HL-60 (cell line): ENCODE measurements around the gene SLC27A5.

Experiments
- DNase-seq, 2 experiments: peaks; one replicate each; pipeline ENCODE4 v3.0.0-alpha.2; 2010 to 2020; ENCODE audit warnings: low read depth in 1 of 2, low spot score in 1 of 2
- H3K27ac ChIP-seq: fragments of 250-450 bp; sonication (Bioruptor Pico); replicated peaks from 2 replicates; pipeline ENCODE4 v1.5.1; 2020; ENCODE audit warnings: mild to moderate bottlenecking, moderate library complexity
- H3K27me3 ChIP-seq: fragments of 250-450 bp; sonication (Bioruptor Pico); 2 replicates; pipeline ENCODE4 v1.5.1; 2021; ENCODE audit warnings: mild to moderate bottlenecking, moderate library complexity; ENCODE audit not compliant: insufficient read depth, poor library complexity, severe bottlenecking
- H3K4me3 ChIP-seq: replicated peaks from 2 replicates; pipeline ENCODE4 v1.5.1; 2011; ENCODE audit warnings: mild to moderate bottlenecking, control low read depth, low read length; ENCODE audit not compliant: insufficient read depth
- GABPA ChIP-seq: IDR thresholded peaks from 2 replicates; pipeline ENCODE4 v1.6.1; 2012; ENCODE audit warnings: low read depth
- POLR2AphosphoS5 ChIP-seq: IDR thresholded peaks from 2 replicates; pipeline ENCODE4 v1.6.1; 2012; ENCODE audit warnings: low read depth
- SPI1 ChIP-seq: IDR thresholded peaks from 2 replicates; pipeline ENCODE4 v1.6.1; 2012; ENCODE audit warnings: low read depth, mild to moderate bottlenecking, borderline replicate concordance
- TF ChIP-seq, protein P1 (sequence below): IDR thresholded peaks from 2 replicates; pipeline ENCODE4 v1.6.1; 2012; ENCODE audit warnings: low read depth; ENCODE audit not compliant: insufficient replicate concordance
- TF ChIP-seq, protein P2 (sequence below): IDR thresholded peaks from one replicate; pipeline ENCODE4 v1.5.1; 2011; ENCODE audit warnings: low read length, control low read depth, inconsistent platforms; ENCODE audit not compliant: insufficient read depth

Gene SLC27A5

DNA sequence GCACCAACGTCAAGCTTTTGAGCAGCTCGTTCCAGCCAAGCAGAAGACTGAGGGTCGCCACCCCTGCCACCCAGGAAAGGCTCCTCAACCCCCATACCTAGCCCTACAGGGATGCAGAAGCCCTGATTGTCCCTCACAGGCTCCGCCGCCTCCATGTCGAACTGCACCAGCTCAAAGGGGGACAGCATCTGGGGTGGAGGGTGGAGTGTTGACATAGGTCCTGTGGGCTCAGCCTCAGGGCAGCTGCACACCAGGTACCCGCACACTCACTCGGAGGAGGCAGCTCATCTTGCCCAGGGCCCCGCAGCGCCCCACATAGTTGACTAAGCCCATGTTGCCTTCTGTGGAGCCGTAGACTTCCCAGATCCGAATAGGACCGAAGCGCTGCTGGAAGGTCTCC is 11.6 kb downstream of the SLC27A5 start:
- H3K27me3 ChIP-seq = no peaks in the 10 kb centered on the region
- H3K27ac ChIP-seq = no peak overlapping the region
- DNase-seq = no peak
- TF ChIP-seq, protein P1, sequence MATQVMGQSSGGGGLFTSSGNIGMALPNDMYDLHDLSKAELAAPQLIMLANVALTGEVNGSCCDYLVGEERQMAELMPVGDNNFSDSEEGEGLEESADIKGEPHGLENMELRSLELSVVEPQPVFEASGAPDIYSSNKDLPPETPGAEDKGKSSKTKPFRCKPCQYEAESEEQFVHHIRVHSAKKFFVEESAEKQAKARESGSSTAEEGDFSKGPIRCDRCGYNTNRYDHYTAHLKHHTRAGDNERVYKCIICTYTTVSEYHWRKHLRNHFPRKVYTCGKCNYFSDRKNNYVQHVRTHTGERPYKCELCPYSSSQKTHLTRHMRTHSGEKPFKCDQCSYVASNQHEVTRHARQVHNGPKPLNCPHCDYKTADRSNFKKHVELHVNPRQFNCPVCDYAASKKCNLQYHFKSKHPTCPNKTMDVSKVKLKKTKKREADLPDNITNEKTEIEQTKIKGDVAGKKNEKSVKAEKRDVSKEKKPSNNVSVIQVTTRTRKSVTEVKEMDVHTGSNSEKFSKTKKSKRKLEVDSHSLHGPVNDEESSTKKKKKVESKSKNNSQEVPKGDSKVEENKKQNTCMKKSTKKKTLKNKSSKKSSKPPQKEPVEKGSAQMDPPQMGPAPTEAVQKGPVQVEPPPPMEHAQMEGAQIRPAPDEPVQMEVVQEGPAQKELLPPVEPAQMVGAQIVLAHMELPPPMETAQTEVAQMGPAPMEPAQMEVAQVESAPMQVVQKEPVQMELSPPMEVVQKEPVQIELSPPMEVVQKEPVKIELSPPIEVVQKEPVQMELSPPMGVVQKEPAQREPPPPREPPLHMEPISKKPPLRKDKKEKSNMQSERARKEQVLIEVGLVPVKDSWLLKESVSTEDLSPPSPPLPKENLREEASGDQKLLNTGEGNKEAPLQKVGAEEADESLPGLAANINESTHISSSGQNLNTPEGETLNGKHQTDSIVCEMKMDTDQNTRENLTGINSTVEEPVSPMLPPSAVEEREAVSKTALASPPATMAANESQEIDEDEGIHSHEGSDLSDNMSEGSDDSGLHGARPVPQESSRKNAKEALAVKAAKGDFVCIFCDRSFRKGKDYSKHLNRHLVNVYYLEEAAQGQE = no peak
- TF ChIP-seq POLR2AphosphoS5 = no peak
- TF ChIP-seq, protein P2, sequence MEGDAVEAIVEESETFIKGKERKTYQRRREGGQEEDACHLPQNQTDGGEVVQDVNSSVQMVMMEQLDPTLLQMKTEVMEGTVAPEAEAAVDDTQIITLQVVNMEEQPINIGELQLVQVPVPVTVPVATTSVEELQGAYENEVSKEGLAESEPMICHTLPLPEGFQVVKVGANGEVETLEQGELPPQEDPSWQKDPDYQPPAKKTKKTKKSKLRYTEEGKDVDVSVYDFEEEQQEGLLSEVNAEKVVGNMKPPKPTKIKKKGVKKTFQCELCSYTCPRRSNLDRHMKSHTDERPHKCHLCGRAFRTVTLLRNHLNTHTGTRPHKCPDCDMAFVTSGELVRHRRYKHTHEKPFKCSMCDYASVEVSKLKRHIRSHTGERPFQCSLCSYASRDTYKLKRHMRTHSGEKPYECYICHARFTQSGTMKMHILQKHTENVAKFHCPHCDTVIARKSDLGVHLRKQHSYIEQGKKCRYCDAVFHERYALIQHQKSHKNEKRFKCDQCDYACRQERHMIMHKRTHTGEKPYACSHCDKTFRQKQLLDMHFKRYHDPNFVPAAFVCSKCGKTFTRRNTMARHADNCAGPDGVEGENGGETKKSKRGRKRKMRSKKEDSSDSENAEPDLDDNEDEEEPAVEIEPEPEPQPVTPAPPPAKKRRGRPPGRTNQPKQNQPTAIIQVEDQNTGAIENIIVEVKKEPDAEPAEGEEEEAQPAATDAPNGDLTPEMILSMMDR = no peak
- no peak for TF ChIP-seq GABPA
- no peak for TF ChIP-seq SPI1
- H3K4me3 ChIP-seq = peak overlapping the region; percentile 44

DNA sequence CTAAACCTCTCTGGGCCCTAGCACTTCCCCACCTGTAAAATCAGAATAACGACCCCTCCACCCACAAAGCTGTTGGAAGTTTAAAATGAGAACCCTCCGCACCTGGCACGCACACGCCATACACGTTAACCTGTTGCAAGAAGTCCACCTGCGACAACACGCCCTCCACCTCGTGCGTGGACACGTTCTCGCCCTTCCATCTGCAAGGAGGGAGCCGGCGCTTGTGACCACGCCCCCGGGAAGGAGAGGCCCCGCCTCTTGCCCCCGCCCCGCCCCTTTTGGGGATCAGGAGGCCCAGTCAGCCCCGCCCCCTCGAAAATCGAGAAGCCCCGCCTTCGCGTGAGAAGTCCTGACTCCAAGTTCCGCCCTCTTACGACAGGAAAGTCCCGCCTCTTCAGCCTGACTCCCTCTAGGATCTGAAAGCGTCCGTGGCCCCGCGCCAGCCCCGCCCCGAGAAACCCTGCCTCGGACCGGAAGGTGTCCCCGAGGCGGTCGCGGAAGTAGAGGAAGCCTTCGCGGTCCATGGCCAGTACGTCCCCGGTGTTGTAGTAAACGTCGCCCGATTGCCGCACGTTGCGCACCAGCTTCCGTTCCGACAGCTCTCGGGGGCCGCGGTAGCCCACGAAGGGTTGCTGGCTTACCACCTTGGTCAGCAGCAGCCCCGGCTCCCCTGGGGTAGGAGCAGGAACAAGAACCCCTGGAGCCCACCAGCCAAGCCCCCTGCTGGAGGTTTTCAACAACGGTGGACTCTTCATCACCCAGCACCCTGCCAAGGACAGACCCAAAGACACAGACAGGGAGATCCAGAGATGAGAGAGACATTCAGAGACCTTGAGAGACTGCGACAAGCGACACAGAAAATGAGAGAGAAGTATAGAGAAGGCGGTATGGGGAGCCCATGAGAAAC is 12.5 kb downstream of the SLC27A5 start:
- peak overlapping the region; percentile 62 for H3K27ac ChIP-seq
- TF ChIP-seq GABPA (peak; percentile 99), POLR2AphosphoS5 (peak; percentile 88), SPI1 (peak; percentile 54; the same call in 1 of the 2 replicates)
- TF ChIP-seq, protein P2 = no peak
- TF ChIP-seq, protein P1 = peak; percentile 69
- H3K4me3 ChIP-seq = peak overlapping the region; percentile 46
- H3K27me3 ChIP-seq = no peaks in the 10 kb centered on the region
- DNase-seq = peak; percentile 97 to 100

DNA sequence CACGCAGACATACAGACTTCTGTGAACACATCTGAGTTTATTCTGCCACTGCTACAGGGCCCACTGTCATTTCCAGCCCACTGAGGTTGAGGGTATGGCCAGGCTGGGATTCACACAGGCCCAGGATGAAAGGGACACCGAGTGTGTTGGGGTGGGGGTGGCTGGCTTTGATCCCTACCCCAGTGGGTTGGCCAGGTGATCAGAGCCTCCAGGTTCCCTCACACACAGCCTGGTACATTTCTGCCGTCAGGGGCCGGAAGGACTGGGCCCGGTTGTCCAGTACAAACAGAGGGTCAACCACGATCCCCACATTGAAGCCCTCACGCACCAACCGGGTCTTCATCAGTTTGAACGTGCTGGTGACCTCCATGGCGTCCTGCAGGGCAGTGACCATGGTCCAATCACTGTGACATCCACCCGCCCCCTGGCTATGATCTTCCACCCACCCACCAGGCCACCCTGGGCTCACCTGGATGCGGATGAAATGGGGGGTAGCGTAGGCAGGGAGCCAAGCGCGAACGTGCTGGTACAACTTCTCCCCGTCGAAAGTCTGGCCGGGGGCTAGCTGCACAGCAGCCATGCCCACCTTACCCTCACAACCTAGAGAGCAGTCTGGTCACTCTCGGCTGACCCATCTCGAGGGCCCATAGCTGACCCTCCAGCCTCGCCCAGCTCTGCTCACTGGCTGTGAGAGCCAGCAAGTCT is 13.3 kb downstream of the SLC27A5 start:
- no peak for TF ChIP-seq GABPA
- TF ChIP-seq, protein P1 = no peak
- TF ChIP-seq POLR2AphosphoS5 = no peak
- TF ChIP-seq, protein P2 = no peak
- TF ChIP-seq SPI1 = no peak
- no peak for DNase-seq
- Histone ChIP-seq H3K4me3 (peak overlapping the region; percentile 46), H3K27ac (peak overlapping the region; percentile 52), H3K27me3 (no peaks in the 10 kb centered on the region)
